Activated CD8-positive, alpha-beta memory T cell treated with anti-CD3 and anti-CD28 coated beads, Interleukin-2, amount 10 ng/mL, durations not matched to agents 7 days and 5 days (primary cell): Measurements from ENCODE around the gene OSTM1. TPM values are rescaled to one million over a fixed set of nuclear protein-coding genes. Genes with fewer than 3 reads are reported as not detected.
"Not testable (repeated sequence)": the region's sequence is repeated elsewhere in the genome, so short reads cannot be mapped to it uniquely, and the experiment has no call there.

ENCODE experiments used
- ATAC-seq: fragments of 150-1000 bp; cut with Tn5 transposase; one replicate; pipeline ENCODE4 v1.10.0; 2021; ENCODE audit warnings: moderate library complexity
- CTCF ChIA-PET: fragments of 350-600 bp; sonication (Branson Sonifier 250); formaldehyde crosslinking; loops from one replicate; lab custom pipeline; 2021; ENCODE audit warnings: antibody characterized with exemption; lab: Charles Lee
- DNase-seq: peaks from one replicate; pipeline ENCODE4 v3.0.0-alpha.2; 2020
- H3K27ac Mint-ChIP-seq: one replicate; pipeline ENCODE4 v1.8.0; 2021; ENCODE audit warnings: mild to moderate bottlenecking, mixed read lengths
- H3K27me3 Mint-ChIP-seq: one replicate; pipeline ENCODE4 v1.8.0; 2021; ENCODE audit warnings: mixed read lengths
- H3K36me3 Mint-ChIP-seq: one replicate; pipeline ENCODE4 v1.8.0; 2021; ENCODE audit warnings: mild to moderate bottlenecking, mixed read lengths
- H3K4me1 Mint-ChIP-seq: one replicate; pipeline ENCODE4 v1.8.0; 2021; ENCODE audit warnings: mixed read lengths
- H3K4me3 Mint-ChIP-seq: one replicate; pipeline ENCODE4 v1.8.0; 2021; ENCODE audit warnings: mild to moderate bottlenecking, moderate library complexity, mixed read lengths
- H3K9me3 Mint-ChIP-seq: one replicate; pipeline ENCODE4 v1.8.0; 2022; ENCODE audit warnings: low read depth, mixed read lengths
- total RNA-seq, 2 experiments: library from RNA; stranded (reverse); gene quantifications; one replicate each; pipeline ENCODE4 v1.2.3, GENCODE V29; 2021

The OSTM1 gene
- total RNA-seq, 2 experiments from 2014 or later, result 22.2 to 30.5 TPM

DNA sequence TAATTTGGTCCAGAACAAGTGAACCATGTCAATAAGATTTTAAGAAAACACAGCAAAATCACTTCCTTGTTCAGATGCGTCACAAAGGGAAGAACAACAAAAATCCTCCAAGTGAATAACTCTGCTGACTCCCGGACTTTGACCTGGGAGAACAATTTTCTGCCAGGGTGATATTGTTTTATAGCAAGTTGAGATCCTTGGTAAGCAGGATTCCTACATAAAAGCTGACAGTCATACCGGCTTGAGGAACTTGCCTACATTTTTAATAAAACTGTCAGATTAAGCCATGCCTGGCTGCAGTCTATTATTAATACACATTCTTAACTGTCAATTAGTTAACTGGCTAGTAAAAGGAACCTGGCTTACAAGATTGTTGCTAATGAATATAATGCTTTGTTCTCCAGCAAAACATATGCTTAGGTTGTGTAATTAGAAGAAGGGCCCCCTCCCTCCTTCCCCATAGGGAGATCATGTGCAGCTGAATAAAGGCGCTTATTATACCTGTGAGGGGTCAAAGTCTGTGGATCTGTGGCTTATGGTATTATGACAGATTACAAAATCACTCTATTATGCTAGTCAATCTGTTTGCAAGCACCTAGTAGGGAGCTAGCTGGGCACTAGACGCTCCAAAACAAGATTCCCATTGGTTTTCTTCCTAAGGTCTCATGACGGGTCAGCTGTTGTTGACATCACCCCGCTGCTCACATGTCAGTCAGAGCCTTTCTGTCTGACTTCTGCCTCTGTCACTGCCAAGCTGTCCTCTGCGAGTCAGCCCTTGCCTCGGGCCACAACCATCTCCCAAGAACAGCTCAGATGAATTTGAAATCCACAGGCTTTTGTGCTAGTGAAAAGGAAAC is 71.9 kb downstream of the OSTM1 start:
- Mint-ChIP-seq H3K36me3 (no peaks in the 10 kb centered on the region), H3K27me3 (peaks cover 9% of the 10 kb centered on the region), H3K4me3 (no peak overlapping the region), H3K27ac (no peak overlapping the region), H3K4me1 (no peaks in the 10 kb centered on the region), H3K9me3 (peaks cover 2% of the 10 kb centered on the region)
- ATAC-seq, result no peak
- no peak for DNase-seq
- CTCF ChIA-PET, result no interaction called here

- H3K4me3 Mint-ChIP-seq, result no peak overlapping the region
- no peak for DNase-seq
- ATAC-seq, result no peak
- no peaks in the 10 kb centered on the region for H3K4me1 Mint-ChIP-seq
- no peaks in the 10 kb centered on the region for H3K9me3 Mint-ChIP-seq
- CTCF ChIA-PET, result no interaction called here
- H3K27ac Mint-ChIP-seq, result no peak overlapping the region
- H3K27me3 Mint-ChIP-seq, result peaks cover 9% of the 10 kb centered on the region
- no peaks in the 10 kb centered on the region for H3K36me3 Mint-ChIP-seq
Measured at GRCh38 chr6:108001696-108002231, 72.8 kb downstream of the OSTM1 start.

DNA sequence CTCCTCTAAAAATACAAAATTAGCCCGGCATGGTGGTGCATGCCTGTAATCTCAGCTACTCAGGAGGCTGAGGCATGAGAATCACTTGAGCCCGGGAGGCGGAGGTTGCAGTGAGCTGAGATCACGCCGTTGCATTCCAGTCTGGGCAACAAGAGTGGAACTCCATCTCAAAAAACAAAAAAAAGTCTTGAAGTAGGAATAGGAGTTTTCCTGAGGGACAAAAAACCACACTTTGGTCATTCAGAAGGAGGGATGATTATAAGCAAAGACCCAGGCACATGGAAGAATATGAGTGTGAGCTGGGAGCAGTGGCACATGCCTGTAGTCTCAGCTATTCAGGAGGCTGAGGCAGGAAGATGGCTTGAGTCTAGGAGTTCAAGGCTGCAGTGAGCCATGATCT is 74.3 kb downstream of the OSTM1 start:
- H3K27ac Mint-ChIP-seq, H3K36me3 Mint-ChIP-seq, H3K9me3 Mint-ChIP-seq, CTCF ChIA-PET, DNase-seq, H3K27me3 Mint-ChIP-seq, ATAC-seq, H3K4me1 Mint-ChIP-seq, H3K4me3 Mint-ChIP-seq: not testable (repeated sequence)

- no peaks in the 10 kb centered on the region for H3K9me3 Mint-ChIP-seq
- no peaks in the 10 kb centered on the region for H3K4me1 Mint-ChIP-seq
- H3K27me3 Mint-ChIP-seq, result peaks cover 9% of the 10 kb centered on the region
- H3K4me3 Mint-ChIP-seq, result no peak overlapping the region
- DNase-seq (no peak), ATAC-seq (no peak)
- no peaks in the 10 kb centered on the region for H3K36me3 Mint-ChIP-seq
- H3K27ac Mint-ChIP-seq, result no peak overlapping the region
- CTCF ChIA-PET, result no interaction called here
Measured at GRCh38 chr6:107999341-107999740, 75.2 kb downstream of the OSTM1 start.

DNA sequence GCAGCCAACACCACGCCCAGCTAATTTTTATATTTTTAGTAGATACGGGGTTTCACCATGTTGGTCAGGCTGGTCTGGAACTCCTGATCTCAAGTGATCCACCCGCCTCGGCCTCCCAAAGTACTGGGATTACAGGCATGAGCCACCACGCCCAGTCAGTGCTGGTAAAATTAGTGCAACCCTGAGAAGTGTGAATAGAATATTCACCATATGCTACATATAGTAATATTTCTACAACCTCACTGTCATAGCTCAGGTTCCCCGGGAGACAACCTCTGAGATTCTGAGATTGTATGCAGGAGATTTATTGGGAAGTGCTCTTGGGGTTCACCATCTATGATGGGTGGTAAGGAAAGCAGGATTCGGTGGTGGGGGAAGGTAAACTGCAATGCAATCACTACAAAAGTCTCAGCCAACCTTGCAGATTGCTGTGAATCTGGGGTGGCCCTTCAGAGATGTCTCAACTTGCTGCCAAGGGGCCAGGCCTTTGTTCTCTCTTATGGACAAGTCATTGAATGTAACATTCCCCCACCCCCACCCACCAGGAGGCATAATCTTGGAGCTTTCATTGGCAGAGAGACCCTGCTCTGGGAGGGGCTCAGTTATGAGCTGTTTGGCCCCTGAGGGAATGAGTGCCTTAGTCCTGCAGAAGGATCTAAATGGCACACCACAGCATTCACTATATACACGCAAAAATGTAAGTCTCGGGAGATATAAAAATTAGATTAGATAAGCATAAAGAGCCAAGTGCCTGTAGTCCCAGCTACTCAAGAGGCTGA is 82.6 kb downstream of the OSTM1 start:
- Mint-ChIP-seq H3K4me1 (peaks cover 8% of the 10 kb centered on the region), H3K4me3 (no peak overlapping the region), H3K9me3 (no peaks in the 10 kb centered on the region), H3K36me3 (no peaks in the 10 kb centered on the region), H3K27me3 (no peaks in the 10 kb centered on the region), H3K27ac (no peak overlapping the region)
- DNase-seq, result no peak
- no peak for ATAC-seq
- CTCF ChIA-PET, result interaction anchor here (1.0 to 1.5 kb wide), 2 partner anchors 9 to 58 kb away, joined by 3 to 4 read pairs; no protein-coding TSS in a partner anchor

Other genes starting within 250 kb of the OSTM1 start
- 10 to 100 TPM; 55.6 to 79.8 TPM for gene SEC63, start 116.5 kb downstream of the OSTM1 start, total RNA-seq
- gene NR2E1, start 91.3 kb upstream of the OSTM1 start, total RNA-seq, result not detected
- gene SNX3, start 186.3 kb upstream of the OSTM1 start, total RNA-seq, result 10 to 100 TPM; 67.9 to 68.8 TPM
- gene AFG1L, start 220.3 kb upstream of the OSTM1 start, total RNA-seq, result 1 to 10 TPM; 3.9 to 8.9 TPM